ENCODE data around the gene PRRC2B. TPM values are rescaled to one million over a fixed set of nuclear protein-coding genes. Genes with fewer than 3 reads are reported as not detected.
A peak's percentile ranks its signal among the peaks of the same experiment; 100 is the strongest.

The PRRC2B gene
- total and polyA plus RNA-seq, 2 of the 13 experiments (the other 11 are each of a cell fraction or from before 2014, with no cell fraction given), result 20.8 to 37.4 TPM

DNA sequence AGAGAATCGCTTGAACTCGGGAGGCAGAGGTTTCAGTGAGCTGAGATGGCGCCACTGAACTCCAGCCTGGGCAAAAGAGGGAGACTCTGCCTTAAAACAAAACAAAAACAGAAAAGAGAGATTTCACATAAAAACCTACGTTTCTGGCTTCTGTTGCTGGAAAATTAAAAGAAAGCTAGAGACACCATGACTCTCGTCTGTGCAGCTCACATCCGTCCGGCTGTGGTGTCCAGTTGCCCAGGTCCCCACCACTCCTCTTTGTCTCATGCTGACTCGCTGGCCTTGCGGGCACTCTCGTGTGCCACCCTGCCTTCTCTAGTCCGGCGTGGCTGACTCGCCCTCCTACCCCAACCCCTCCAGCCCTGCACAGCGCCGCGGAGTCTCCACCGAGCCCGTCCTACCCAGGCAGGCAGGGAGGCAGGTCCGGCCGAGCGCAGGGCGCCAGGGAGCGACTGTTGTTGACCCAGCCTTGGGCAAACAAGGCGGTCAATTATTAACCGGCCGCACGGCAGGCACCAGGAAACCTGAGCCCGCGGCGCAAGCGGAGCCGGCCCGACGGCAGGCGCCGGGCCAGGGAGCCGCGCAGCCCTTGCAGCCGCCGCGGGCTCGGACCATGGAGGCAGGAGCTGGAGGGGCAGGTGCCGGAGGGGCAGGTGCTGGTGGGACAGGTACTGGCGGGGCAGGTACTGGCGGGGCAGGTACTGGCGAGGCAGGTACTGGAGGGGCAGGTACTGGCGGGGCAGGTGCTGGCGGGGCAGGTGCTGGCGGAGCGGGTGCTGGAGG lies 151.3 kb downstream of the PRRC2B start, which contains the start of gene PRRT1B (continued):
- no peak for TF ChIP-seq HOXA5 (CRISPR knock-in tag; IDR thresholded peaks at IDR 0.05)
- TF ChIP-seq, protein P1, sequence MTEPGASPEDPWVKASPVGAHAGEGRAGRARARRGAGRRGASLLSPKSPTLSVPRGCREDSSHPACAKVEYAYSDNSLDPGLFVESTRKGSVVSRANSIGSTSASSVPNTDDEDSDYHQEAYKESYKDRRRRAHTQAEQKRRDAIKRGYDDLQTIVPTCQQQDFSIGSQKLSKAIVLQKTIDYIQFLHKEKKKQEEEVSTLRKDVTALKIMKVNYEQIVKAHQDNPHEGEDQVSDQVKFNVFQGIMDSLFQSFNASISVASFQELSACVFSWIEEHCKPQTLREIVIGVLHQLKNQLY (CRISPR knock-in tag; IDR thresholded peaks at IDR 0.05), result no peak
- no peak for TF ChIP-seq YEATS2 (CRISPR knock-in tag; IDR thresholded peaks at IDR 0.05; ENCODE audit: borderline replicate concordance)
- no peak for TF ChIP-seq KLF6 (CRISPR knock-in tag; IDR thresholded peaks at IDR 0.05)
- no peak for TF ChIP-seq SNRNP70 (IDR thresholded peaks at IDR 0.05; ENCODE audit: low read depth, low read length)
- TF ChIP-seq ZMYM2 (CRISPR knock-in tag; IDR thresholded peaks at IDR 0.05), result no peak
- TF ChIP-seq FOXA3 (CRISPR knock-in tag; IDR thresholded peaks at IDR 0.05), result peak; percentile 97
- TF ChIP-seq ZNF337 (CRISPR knock-in tag; IDR thresholded peaks at IDR 0.05; ENCODE audit: borderline replicate concordance, low read depth), result no peak
- no peak for TF ChIP-seq GATAD1 (CRISPR knock-in tag; IDR thresholded peaks at IDR 0.05)
- TF ChIP-seq ZSCAN29 (CRISPR knock-in tag; conservative IDR thresholded peaks at IDR 0.05), result peak; percentile 55; the same call in 1 of the 2 replicates
- peak; percentile 74; the same call in 1 of the 2 replicates for TF ChIP-seq REPIN1 (CRISPR knock-in tag; IDR thresholded peaks at IDR 0.05; ENCODE audit: borderline replicate concordance, low read depth)
- TF ChIP-seq, protein P2, sequence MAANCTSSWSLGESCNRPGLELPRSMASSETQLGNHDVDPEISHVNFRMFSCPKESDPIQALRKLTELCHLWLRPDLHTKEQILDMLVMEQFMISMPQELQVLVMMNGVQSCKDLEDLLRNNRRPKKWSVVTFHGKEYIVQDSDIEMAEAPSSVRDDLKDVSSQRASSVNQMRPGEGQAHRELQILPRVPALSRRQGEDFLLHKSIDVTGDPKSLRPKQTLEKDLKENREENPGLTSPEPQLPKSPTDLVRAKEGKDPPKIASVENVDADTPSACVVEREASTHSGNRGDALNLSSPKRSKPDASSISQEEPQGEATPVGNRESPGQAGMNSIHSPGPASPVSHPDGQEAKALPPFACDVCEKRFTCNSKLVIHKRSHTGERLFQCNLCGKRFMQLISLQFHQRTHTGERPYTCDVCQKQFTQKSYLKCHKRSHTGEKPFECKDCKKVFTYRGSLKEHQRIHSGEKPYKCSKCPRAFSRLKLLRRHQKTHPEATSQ (CRISPR knock-in tag; IDR thresholded peaks at IDR 0.05; ENCODE audit: borderline replicate concordance), result no peak; the same call in 1 of the 2 replicates
- no peak for TF ChIP-seq ZKSCAN8 (CRISPR knock-in tag; IDR thresholded peaks at IDR 0.05; ENCODE audit: borderline replicate concordance)
- TF ChIP-seq ARID2 (CRISPR knock-in tag; IDR thresholded peaks at IDR 0.05; ENCODE audit: borderline replicate concordance), result no peak
- no peak for TF ChIP-seq ZNF431 (CRISPR knock-in tag; IDR thresholded peaks at IDR 0.05; ENCODE audit: borderline replicate concordance, low read depth)
- TF ChIP-seq SMAD1 (CRISPR knock-in tag; IDR thresholded peaks at IDR 0.05; ENCODE audit: borderline replicate concordance, low read depth), result peak; percentile 50; the same call in 1 of the 2 replicates
- no peak for TF ChIP-seq ATRX (CRISPR knock-in tag; IDR thresholded peaks at IDR 0.05; ENCODE audit: borderline replicate concordance)
- TF ChIP-seq AGO2 (optimal IDR thresholded peaks at IDR 0.05; ENCODE audit: low read depth, low read length), result no peak
- TF ChIP-seq HNF4A (CRISPR knock-in tag; IDR thresholded peaks at IDR 0.05), result peak; percentile 43; the same call in 1 of the 2 replicates
- TF ChIP-seq HNRNPUL1 (IDR thresholded peaks at IDR 0.05; ENCODE audit: low read depth, low read length), result peak; percentile 100
- TF ChIP-seq EED (CRISPR knock-in tag; IDR thresholded peaks at IDR 0.05), result no peak
- TF ChIP-seq SMAD9 (CRISPR knock-in tag; IDR thresholded peaks at IDR 0.05), result no peak
- TF ChIP-seq, protein P3, sequence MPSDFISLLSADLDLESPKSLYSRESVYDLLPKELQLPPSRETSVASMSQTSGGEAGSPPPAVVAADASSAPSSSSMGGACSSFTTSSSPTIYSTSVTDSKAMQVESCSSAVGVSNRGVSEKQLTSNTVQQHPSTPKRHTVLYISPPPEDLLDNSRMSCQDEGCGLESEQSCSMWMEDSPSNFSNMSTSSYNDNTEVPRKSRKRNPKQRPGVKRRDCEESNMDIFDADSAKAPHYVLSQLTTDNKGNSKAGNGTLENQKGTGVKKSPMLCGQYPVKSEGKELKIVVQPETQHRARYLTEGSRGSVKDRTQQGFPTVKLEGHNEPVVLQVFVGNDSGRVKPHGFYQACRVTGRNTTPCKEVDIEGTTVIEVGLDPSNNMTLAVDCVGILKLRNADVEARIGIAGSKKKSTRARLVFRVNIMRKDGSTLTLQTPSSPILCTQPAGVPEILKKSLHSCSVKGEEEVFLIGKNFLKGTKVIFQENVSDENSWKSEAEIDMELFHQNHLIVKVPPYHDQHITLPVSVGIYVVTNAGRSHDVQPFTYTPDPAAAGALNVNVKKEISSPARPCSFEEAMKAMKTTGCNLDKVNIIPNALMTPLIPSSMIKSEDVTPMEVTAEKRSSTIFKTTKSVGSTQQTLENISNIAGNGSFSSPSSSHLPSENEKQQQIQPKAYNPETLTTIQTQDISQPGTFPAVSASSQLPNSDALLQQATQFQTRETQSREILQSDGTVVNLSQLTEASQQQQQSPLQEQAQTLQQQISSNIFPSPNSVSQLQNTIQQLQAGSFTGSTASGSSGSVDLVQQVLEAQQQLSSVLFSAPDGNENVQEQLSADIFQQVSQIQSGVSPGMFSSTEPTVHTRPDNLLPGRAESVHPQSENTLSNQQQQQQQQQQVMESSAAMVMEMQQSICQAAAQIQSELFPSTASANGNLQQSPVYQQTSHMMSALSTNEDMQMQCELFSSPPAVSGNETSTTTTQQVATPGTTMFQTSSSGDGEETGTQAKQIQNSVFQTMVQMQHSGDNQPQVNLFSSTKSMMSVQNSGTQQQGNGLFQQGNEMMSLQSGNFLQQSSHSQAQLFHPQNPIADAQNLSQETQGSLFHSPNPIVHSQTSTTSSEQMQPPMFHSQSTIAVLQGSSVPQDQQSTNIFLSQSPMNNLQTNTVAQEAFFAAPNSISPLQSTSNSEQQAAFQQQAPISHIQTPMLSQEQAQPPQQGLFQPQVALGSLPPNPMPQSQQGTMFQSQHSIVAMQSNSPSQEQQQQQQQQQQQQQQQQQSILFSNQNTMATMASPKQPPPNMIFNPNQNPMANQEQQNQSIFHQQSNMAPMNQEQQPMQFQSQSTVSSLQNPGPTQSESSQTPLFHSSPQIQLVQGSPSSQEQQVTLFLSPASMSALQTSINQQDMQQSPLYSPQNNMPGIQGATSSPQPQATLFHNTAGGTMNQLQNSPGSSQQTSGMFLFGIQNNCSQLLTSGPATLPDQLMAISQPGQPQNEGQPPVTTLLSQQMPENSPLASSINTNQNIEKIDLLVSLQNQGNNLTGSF (CRISPR knock-in tag; IDR thresholded peaks at IDR 0.05), result no peak
- TF ChIP-seq KDM1A (CRISPR knock-in tag; IDR thresholded peaks at IDR 0.05), result no peak
